GM18505 (cell line): Measurements from ENCODE around the gene PPFIA1.
"Not testable (repeated sequence)": the region's sequence is repeated elsewhere in the genome, so short reads cannot be mapped to it uniquely, and the experiment has no call there.

ENCODE experiments used
- ATAC-seq: cut with Tn5 transposase; IDR thresholded peaks from one replicate; pipeline ENCODE4 v1.9.1; 2021; ENCODE audit not compliant: unreplicated experiment
- POLR2A ChIP-seq: IDR thresholded peaks from 4 replicates; pipeline ENCODE4 v1.6.1; 2011; ENCODE audit warnings: borderline replicate concordance; ENCODE audit not compliant: insufficient read depth, insufficient read length; ENCODE audit errors: extremely low read depth

The PPFIA1 gene

GRCh38 chr11:70400643-70401042 is 130.2 kb downstream of the PPFIA1 start:
- ATAC-seq = no peak
- TF ChIP-seq POLR2A = no peak

- TF ChIP-seq POLR2A = no peak
- no peak for ATAC-seq
Measured at GRCh38 chr11:70402016-70402415, 131.5 kb downstream of the PPFIA1 start.

- no peak for ATAC-seq
- no peak for TF ChIP-seq POLR2A
Measured at GRCh38 chr11:70402685-70403084, 132.2 kb downstream of the PPFIA1 start.

DNA sequence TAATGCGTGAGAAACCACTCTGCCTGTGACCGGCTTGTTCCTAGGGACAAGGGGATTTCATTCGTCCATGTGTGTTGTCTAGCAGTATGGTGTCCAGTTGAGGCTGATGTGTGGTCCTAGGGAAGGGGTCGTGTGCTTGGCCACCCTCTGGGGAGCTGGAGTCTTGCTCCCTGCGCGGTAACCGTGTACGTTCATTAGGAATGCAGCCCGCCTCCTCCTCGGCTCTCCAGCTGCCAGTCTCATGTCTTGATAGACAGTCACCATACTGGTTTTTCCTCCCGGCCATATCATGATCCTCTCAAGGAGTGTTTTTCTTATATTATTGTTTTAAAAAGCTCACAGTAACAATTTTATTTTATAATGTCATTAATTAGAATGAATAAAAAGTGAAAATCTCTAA is 133.8 kb downstream of the PPFIA1 start:
- no peak for TF ChIP-seq POLR2A
- ATAC-seq = no peak

DNA sequence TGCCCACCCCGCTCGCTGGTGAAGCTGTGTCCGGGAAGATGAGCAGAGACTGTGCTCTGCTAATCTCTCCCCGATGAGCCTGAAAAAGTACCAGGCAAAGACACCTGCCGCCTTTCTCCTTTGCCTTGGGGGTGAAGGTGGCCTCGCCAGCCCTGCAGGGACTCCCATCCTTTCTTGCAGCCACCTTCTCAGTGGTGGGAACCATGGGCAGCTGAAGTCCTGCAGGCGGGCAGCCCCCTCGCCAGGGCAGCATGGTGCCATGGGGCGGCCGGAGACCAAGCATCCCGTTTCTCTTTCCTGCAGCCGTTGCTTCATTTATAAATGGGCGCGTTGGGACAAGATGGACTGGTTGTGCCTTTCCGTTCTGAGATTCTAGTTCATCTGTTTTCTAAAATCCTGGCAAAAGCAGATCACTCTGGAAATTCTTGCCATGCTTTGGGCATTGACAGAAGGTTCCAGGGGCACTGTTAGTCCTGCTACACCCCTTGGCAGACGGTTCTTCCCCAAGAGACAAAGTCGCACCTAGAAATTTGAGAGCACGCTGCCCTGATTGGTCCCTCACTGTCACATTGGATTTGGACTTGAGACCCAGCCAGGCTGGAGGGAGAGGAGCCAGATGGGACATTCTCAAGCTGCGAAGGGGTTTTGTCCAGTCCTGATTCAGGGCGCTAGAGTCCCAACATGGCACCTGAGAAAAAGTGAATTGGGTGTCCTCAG is 135.3 kb downstream of the PPFIA1 start:
- TF ChIP-seq POLR2A = no peak
- no peak for ATAC-seq

DNA sequence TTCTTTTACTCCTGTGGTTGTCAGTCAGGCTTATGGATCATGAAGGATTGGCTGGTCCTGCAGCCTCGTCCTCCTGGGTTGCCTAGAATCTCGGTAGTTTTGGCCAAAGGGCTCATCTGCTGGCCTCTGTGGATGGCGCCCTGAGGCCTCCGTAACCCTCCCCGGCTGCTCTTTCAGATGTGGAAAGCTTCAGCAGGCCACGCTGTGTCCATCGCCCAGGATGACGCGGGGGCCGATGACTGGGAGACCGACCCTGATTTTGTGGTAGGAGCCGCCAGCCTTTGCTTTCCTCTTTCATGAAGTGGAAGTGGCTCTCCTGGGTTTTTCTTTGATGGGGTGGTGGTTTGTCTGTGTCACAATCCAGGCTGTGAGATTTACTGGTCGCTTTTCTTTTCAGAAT is 136.6 kb downstream of the PPFIA1 start:
- no peak for TF ChIP-seq POLR2A
- no peak for ATAC-seq

- TF ChIP-seq POLR2A = no peak
- ATAC-seq = no peak
Measured at GRCh38 chr11:70407814-70408213, 137.3 kb downstream of the PPFIA1 start.

- ATAC-seq = not testable (repeated sequence)
Measured at GRCh38 chr11:70408326-70408725, 137.8 kb downstream of the PPFIA1 start.

DNA sequence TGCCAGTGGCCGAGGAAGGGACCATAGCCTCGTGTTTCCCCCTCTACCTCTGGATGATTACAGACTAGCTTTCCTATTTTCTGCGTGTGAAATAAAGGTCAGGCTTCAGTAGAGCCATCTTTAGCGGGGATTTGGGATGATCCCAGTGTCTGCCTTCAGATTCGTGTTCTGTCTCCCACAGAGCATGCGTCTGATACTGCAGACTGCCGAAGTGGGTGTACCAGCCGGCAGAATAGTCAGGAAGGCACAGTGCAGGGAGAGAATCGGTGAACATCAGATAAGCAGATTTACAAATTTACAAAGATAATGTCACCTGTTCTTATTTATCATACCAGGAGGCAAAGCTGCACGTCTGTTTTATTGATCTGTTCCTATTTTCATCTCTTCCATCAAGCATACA is 138.9 kb downstream of the PPFIA1 start:
- ATAC-seq = no peak
- no peak for TF ChIP-seq POLR2A

GRCh38 chr11:70409871-70410270 is 139.4 kb downstream of the PPFIA1 start:
- no peak for ATAC-seq
- TF ChIP-seq POLR2A = no peak

- no peak for TF ChIP-seq POLR2A
- ATAC-seq = no peak
Measured at GRCh38 chr11:70410276-70411205, 140.1 kb downstream of the PPFIA1 start.

GRCh38 chr11:70411713-70412452 is 141.4 kb downstream of the PPFIA1 start:
- no peak for ATAC-seq
- TF ChIP-seq POLR2A = no peak

GRCh38 chr11:70413151-70413550 is 142.7 kb downstream of the PPFIA1 start:
- no peak for ATAC-seq
- TF ChIP-seq POLR2A = no peak
